HG03442 (cell line): ENCODE measurements around the gene CTXN1.

Source experiments
- ATAC-seq: cut with Tn5 transposase; IDR thresholded peaks from one replicate; pipeline ENCODE4 v1.9.1; 2021; ENCODE audit warnings: mild to moderate bottlenecking, moderate library complexity; ENCODE audit not compliant: unreplicated experiment

CTXN1 gene

GRCh38 chr19:7879111-7879807, 46.7 kb downstream of the CTXN1 start:
- no peak for ATAC-seq

- no peak for ATAC-seq
These were observed 48.6 kb downstream of the CTXN1 start for GRCh38 chr19:7877249-7877836.

- ATAC-seq: no peak
These were observed 51.0 kb downstream of the CTXN1 start for GRCh38 chr19:7874897-7875273.
